ENCODE results near the gene SH3BGR.

DNA sequence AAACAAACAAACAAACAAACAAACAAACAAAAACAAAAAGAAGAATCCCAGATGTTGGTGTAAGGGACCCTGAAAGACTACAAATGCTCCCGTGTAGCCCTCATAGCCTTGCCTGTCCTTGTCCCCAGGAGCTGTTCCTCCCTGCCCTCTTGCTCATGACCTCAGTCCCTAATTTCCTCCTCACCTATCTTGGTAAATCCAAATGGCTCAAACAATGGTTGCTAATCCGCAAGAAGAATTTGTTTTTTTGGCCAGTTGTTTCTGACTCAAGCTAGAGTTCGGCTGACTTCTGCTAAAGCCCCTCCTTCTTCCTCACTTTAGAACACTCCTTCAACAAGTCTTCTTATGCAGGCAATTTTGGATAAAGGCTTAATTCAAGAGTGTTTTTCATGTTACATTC, 21.8 kb upstream of the SH3BGR start:
- TF ChIP-seq, protein P1, sequence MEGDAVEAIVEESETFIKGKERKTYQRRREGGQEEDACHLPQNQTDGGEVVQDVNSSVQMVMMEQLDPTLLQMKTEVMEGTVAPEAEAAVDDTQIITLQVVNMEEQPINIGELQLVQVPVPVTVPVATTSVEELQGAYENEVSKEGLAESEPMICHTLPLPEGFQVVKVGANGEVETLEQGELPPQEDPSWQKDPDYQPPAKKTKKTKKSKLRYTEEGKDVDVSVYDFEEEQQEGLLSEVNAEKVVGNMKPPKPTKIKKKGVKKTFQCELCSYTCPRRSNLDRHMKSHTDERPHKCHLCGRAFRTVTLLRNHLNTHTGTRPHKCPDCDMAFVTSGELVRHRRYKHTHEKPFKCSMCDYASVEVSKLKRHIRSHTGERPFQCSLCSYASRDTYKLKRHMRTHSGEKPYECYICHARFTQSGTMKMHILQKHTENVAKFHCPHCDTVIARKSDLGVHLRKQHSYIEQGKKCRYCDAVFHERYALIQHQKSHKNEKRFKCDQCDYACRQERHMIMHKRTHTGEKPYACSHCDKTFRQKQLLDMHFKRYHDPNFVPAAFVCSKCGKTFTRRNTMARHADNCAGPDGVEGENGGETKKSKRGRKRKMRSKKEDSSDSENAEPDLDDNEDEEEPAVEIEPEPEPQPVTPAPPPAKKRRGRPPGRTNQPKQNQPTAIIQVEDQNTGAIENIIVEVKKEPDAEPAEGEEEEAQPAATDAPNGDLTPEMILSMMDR (conservative IDR thresholded peaks at IDR 0.05; ENCODE audit: low read length) = no peak
- TF ChIP-seq EZH2phosphoT487 (IDR thresholded peaks at IDR 0.05; ENCODE audit: borderline replicate concordance) = no peak
